Cardiac muscle cell (in vitro differentiated cells and primary cell): ENCODE data around the gene PYROXD2. TPM values are rescaled to one million over a fixed set of nuclear protein-coding genes. Genes with fewer than 3 reads are reported as not detected.

Source experiments
- DNase-seq, 2 donors: peaks; one replicate each; pipeline versions ENCODE4 v3.0.0 to v3.0.0-alpha.2; 2010 to 2017; ENCODE audit warnings: low read depth in 1 of 2, low spot score in 1 of 2
- H3K27ac ChIP-seq: fragments of 200-600 bp; sonication (generic); 2 replicates; pipeline ENCODE4 v1.5.1; 2016
- H3K27me3 ChIP-seq: fragments of 200-600 bp; sonication (generic); 2 replicates; pipeline ENCODE4 v1.6.0; 2016; ENCODE audit warnings: control low read depth
- H3K36me3 ChIP-seq: fragments of 200-600 bp; sonication (generic); 2 replicates; pipeline ENCODE4 v1.5.1; 2016; ENCODE audit warnings: control low read depth
- H3K4me1 ChIP-seq: fragments of 200-600 bp; sonication (generic); 2 replicates; pipeline ENCODE4 v1.8.1; 2017; ENCODE audit warnings: low read depth, mild to moderate bottlenecking, mixed run types
- H3K4me3 ChIP-seq: fragments of 200-600 bp; sonication (generic); 2 replicates; pipeline ENCODE4 v1.5.1; 2016; ENCODE audit warnings: mild to moderate bottlenecking
- H3K9me3 ChIP-seq: fragments of 200-600 bp; sonication (generic); 2 replicates; pipeline ENCODE4 v1.5.1; 2017; ENCODE audit warnings: low read depth, mild to moderate bottlenecking, control low read depth
- polyA plus RNA-seq: library from polyadenylated mRNA; unstranded; fragments of >200 nt; fragmentation: Nextera tagmentation; extraction: Ambion mirVana; gene quantifications from 2 replicates; pipeline ENCODE4 v1.2.1, GENCODE V29; 2016
- total RNA-seq: library from RNA; depleted of rRNA; stranded (reverse); fragments of >200 nt; gene quantifications from 2 replicates; pipeline ENCODE4 v1.2.3, GENCODE V29; 2016
- TF ChIP-seq, protein P1 (sequence below): IDR thresholded peaks from 2 replicates; pipeline ENCODE4 v1.5.1; 2012; ENCODE audit warnings: low read depth, mild to moderate bottlenecking, low read length

The PYROXD2 gene
- total and polyA plus RNA-seq, 2 experiments from 2014 or later = 27.5 to 45.1 TPM

GRCh38 chr10:98391578-98391991 lies 23.4 kb downstream of the PYROXD2 start:
- Histone ChIP-seq H3K4me3 (no peak overlapping the region), H3K9me3 (no peaks in the 10 kb centered on the region), H3K27ac (no peak overlapping the region), H3K27me3 (no peaks in the 10 kb centered on the region), H3K36me3 (no peaks in the 10 kb centered on the region), H3K4me1 (no peaks in the 10 kb centered on the region)
- peak in 1 of 2 donors; percentile 56 for DNase-seq
- TF ChIP-seq, protein P1, sequence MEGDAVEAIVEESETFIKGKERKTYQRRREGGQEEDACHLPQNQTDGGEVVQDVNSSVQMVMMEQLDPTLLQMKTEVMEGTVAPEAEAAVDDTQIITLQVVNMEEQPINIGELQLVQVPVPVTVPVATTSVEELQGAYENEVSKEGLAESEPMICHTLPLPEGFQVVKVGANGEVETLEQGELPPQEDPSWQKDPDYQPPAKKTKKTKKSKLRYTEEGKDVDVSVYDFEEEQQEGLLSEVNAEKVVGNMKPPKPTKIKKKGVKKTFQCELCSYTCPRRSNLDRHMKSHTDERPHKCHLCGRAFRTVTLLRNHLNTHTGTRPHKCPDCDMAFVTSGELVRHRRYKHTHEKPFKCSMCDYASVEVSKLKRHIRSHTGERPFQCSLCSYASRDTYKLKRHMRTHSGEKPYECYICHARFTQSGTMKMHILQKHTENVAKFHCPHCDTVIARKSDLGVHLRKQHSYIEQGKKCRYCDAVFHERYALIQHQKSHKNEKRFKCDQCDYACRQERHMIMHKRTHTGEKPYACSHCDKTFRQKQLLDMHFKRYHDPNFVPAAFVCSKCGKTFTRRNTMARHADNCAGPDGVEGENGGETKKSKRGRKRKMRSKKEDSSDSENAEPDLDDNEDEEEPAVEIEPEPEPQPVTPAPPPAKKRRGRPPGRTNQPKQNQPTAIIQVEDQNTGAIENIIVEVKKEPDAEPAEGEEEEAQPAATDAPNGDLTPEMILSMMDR = no peak

GRCh38 chr10:98391065-98391464 lies 23.9 kb downstream of the PYROXD2 start:
- Histone ChIP-seq H3K4me1 (no peaks in the 10 kb centered on the region), H3K4me3 (no peak overlapping the region), H3K27ac (no peak overlapping the region), H3K9me3 (no peaks in the 10 kb centered on the region), H3K36me3 (no peaks in the 10 kb centered on the region), H3K27me3 (no peaks in the 10 kb centered on the region)
- TF ChIP-seq, protein P1 = no peak
- peak in 1 of 2 donors; percentile 42 for DNase-seq

- H3K27me3 ChIP-seq = no peaks in the 10 kb centered on the region
- no peaks in the 10 kb centered on the region for H3K9me3 ChIP-seq
- H3K4me3 ChIP-seq = no peak overlapping the region
- TF ChIP-seq, protein P1 = no peak
- H3K4me1 ChIP-seq = no peaks in the 10 kb centered on the region
- no peak for DNase-seq
- H3K27ac ChIP-seq = no peak overlapping the region
- no peaks in the 10 kb centered on the region for H3K36me3 ChIP-seq
These were observed 24.6 kb downstream of the PYROXD2 start for GRCh38 chr10:98390406-98390805.

DNA sequence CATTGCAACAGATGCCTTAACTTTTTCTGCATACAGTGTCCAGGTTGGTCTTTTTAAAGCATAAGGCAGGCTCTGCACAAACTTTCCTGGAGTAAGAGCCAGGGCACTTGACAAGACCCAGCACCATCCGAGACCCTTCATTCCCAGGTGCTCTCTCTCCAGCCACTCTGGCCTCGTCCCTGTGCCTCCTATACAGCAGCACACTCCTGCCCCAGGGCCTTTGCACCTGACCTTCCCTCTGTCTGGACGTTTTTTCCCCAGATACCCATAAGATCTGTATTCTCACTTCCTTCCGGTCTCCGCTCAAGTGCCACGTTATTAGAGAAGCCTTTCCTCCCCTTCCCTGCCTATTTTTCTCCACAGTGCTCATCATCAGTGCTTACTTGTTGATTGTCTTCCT lies 25.6 kb downstream of the PYROXD2 start:
- TF ChIP-seq, protein P1 = no peak
- H3K36me3 ChIP-seq = no peaks in the 10 kb centered on the region
- H3K4me1 ChIP-seq = no peaks in the 10 kb centered on the region
- H3K9me3 ChIP-seq = no peaks in the 10 kb centered on the region
- DNase-seq = no peak
- H3K4me3 ChIP-seq = no peak overlapping the region
- no peaks in the 10 kb centered on the region for H3K27me3 ChIP-seq
- no peak overlapping the region for H3K27ac ChIP-seq

- TF ChIP-seq, protein P1 = no peak
- Histone ChIP-seq H3K27me3 (no peaks in the 10 kb centered on the region), H3K27ac (no peak overlapping the region), H3K36me3 (peaks cover 4% of the 10 kb centered on the region), H3K4me3 (no peak overlapping the region), H3K9me3 (no peaks in the 10 kb centered on the region), H3K4me1 (no peaks in the 10 kb centered on the region)
- DNase-seq = no peak
These were observed 26.8 kb downstream of the PYROXD2 start for GRCh38 chr10:98388101-98388655.
